ENCODE data around the gene PPP2R2B.

PPP2R2B gene

DNA sequence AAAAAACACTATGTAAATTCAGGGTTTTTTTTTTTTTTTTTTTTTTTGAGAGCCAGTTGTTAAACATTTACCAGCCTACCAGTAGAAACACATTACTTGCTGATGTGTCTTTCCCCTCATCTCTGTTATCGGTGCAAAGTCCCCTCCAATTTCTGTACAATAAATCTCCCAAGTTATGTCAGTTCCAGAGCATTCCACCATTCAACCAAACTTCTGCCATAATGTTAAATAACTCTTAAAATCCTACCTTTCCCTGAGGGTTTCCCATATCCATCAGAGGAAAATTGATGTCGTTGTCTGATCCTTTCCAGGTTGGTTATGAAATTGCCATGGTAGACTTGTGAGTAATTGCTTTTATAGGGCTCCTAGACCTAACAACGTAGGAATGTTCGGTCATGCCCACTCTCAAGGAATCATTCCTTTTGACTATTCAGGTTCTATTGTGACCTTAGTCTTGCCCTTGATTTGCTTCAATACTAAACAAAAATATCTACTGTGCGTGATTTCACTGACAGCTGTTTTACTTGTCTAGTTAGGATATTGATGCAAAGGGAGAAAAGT, 5.6 kb upstream of the PPP2R2B start:
- DNase-seq (ENCODE audit: low spot score): peak; percentile 26

DNA sequence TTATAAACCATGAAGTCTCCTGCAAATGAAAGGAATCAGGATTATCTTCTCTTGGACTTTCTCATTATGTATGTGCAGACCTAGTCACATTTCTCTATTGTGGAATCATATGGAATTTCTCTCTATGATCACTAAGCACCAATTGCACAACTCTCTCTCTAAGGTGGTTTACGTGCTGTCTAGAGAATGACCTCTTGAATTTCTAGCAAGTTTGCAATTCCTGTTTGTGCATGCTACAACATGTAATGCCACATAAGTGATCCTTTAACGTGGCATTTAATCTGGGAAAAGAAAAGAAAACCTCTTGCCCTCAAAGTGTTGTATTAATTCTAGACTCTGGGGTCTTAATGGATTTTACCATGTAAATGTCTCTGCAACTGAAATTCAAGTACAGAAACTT, 5.0 kb upstream of the PPP2R2B start:
- no peak for DNase-seq (ENCODE audit: low spot score)

DNA sequence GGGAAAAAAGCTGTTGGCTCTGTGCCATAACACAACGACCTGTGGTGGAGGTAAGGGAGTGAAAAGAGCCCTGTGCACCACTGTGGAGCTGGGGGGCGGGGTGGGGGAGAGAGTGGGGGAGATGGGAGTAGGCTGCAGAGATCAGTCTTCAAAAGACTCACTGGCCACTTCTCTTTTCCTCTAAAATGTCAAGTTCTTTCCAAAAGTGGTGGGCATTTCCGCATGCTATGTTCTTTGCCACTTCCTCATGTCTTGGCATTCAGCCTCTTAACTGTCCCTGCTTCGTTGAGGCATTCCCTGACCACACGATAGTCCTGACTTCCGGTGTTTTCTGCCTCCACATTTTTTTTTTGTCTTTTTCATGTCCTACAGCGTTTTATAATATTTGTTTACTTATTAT, 2.4 kb upstream of the PPP2R2B start:
- DNase-seq (ENCODE audit: low spot score): no peak

GRCh38 chr5:146877783-146878475, 628 bp downstream of the PPP2R2B start:
- DNase-seq (ENCODE audit: low spot score): peak; percentile 25

DNA sequence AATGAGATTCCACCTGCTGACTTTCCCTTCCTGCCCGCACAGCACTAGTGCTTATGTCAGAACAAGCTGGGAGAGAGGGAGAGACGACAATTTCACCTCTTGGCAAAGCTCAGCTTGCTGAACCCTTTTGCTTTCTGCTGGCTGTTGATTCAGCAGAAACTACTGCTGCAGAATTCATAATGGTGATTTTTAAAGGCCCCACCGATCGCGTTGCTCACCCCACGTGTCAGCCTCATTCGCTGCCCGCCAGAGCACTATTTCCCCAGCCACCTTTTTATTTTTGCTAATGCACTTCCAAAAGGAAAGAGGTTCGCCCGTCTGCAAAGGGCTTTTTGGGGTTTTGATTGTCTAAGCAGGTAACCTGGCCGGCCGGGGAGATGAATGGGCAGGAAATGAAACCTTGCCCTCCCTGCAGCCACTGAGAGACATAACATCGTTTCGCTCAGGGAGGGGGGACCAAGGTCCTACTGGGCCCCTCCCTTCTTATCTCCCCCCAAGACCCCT, 1.3 kb downstream of the PPP2R2B start:
- DNase-seq (ENCODE audit: low spot score): peak; percentile 4

DNA sequence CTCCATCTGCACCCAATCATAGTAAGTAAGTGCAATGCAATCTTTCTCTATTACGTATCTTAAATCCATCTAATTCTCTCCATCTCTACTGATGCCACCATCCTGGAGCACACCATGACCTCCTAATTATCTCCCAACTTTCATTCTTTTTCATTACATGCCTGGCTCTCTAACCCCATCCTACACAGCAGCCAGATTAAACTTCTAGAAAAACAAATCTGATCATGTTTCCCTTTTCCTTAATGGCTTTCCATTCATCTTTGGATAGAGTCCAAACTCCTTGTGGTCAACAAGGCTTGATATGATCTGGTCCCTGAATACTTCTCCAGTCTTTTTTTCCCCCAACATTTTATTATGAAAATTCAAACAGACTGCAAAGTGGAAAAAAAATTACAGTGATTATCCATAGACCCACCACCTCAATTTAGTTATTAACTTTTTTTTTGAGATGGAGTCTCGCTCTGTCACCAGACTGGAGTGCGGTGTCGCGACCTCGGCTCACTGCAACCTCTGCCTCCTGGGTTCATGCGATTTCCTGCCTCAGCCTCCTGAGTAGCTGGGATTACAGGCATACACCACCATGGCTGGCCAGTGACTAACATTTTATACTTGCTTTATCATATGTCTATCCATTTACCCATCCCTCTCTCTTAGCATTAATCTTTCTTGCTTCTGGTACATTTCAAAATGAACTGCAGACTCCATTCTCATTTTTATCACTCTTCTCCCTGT, 5.2 kb downstream of the PPP2R2B start:
- no peak for DNase-seq (ENCODE audit: low spot score)

DNA sequence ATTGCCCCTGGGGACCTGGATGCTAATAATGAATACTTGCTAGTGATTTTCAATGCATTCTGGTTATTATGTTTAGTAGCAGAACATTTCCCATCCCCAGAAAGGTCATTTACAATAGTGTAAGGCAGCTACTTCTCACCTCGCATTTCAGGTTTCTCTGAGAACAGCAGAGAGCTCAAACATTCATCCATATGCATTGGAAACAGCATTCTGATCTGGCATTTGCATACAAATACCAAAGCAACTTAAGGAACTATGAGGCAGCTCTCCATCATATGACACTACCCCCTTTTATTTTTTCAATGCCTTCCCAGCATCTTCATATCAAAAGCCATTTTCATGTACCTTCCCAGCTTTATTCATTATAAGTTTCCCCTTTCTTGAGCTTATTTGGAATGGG, 6.4 kb downstream of the PPP2R2B start:
- DNase-seq (ENCODE audit: low spot score): no peak

DNA sequence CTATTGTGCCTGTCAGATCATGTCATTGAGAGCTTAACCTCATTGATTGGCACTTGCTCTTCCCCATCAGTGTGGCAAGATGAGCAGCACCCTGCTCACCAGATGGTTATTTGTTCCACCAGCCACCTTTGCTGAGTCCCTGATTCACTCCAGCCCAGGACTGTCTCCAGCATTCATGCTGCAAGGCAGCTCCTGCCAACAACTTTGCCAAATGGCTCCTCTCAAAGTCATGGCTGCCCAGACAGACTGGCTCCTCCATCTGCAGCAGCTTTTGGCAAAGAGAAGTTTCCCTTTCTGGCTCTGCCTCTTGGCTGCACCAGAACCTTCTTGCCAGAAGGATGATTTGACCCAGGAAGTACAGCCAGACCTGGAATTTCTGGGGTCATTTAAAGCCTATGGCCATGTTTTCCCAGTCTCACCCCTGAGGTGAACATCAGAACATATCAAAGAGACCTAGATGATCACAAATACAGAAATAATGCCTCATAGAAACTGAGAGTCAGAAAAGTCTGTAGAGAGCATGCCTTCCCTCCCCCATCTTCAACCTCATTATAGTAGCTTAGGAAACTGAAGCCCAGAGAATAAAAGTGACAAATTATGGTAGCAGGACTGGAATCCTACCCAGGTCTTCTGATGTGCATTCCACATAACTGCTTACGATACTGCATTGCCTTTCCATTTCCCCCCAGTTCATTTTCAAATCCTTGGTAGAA, 10.4 kb downstream of the PPP2R2B start:
- no peak for DNase-seq (ENCODE audit: low spot score)

- no peak for DNase-seq (ENCODE audit: low spot score)
Measured at GRCh38 chr5:146866263-146866662, 12.3 kb downstream of the PPP2R2B start.

GRCh38 chr5:146862641-146863040, 15.9 kb downstream of the PPP2R2B start:
- no peak for DNase-seq (ENCODE audit: low spot score)

- DNase-seq (ENCODE audit: low spot score): peak; percentile 81
Measured at GRCh38 chr5:146860213-146860893, 18.2 kb downstream of the PPP2R2B start.

DNA sequence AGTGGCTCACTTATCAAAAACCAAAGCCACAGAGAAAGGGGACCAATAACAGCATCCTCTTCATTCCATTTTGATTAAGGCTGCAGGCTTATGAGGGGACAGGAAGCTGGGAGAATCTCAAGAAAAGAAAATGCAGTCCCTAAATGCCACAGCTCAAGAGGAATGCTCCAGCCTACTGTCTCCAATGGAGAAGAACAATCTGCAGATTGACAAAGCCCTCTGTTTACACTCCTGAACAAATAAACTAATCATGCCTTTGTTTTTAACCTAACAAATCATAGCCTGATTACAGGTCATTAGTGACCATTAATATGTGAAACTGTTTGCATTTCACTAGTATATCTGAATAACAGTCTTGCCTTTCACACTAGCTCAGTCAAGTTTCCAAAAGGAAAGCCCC, 26.5 kb downstream of the PPP2R2B start:
- DNase-seq (ENCODE audit: low spot score): no peak

GRCh38 chr5:146851133-146851532, 27.4 kb downstream of the PPP2R2B start:
- no peak for DNase-seq (ENCODE audit: low spot score)

DNA sequence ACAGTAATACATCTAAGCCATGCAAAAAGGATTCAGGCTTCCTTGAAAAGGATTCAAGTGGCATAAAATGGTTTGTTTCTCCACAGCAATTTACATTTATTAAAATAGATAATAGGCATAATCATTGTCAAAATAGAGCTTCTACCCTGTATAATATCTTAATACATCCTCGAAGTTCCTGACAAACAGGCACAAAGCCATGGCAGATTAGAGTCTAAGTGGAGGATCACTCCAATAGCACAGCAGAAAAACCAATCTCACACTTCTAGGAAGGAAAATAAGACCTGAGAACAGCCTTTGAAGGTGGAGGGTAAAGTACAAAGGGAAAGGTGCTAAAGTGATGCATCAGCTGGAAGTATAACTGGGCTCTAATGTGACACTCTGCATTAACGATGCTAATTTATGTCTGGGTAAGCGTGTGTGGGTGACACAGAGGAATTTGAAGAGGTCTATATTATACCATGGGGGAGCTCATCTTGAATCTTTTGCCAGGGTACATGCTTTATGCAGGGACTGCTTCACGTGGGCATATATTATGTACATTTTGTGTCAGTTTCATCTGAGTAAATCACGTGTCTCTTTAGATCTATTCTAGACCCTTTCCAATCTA, 28.8 kb downstream of the PPP2R2B start:
- no peak for DNase-seq (ENCODE audit: low spot score)

DNA sequence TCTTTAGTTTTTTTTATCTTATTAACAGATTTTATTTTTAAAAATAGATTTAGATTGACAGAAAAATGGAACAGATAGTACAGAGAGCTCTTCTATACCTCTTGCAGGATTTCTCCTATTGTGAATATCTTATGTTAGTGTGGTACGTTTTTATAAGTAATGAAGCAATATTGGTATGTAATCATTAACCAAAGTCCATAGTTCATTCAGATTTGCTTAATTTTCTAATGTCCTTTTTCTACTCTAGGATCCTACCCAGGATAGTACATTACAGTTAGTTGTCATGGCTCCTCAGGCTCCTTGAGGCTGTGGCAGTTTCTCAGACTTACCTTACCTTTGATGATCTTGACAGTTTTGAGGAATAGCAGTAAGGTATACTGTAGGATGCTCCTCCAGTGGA, 30.4 kb downstream of the PPP2R2B start:
- DNase-seq (ENCODE audit: low spot score): no peak

- DNase-seq (ENCODE audit: low spot score): no peak
Measured at GRCh38 chr5:146840016-146840415, 38.5 kb downstream of the PPP2R2B start.

- DNase-seq (ENCODE audit: low spot score): no peak
Measured at GRCh38 chr5:146836226-146836842, 42.2 kb downstream of the PPP2R2B start.

DNA sequence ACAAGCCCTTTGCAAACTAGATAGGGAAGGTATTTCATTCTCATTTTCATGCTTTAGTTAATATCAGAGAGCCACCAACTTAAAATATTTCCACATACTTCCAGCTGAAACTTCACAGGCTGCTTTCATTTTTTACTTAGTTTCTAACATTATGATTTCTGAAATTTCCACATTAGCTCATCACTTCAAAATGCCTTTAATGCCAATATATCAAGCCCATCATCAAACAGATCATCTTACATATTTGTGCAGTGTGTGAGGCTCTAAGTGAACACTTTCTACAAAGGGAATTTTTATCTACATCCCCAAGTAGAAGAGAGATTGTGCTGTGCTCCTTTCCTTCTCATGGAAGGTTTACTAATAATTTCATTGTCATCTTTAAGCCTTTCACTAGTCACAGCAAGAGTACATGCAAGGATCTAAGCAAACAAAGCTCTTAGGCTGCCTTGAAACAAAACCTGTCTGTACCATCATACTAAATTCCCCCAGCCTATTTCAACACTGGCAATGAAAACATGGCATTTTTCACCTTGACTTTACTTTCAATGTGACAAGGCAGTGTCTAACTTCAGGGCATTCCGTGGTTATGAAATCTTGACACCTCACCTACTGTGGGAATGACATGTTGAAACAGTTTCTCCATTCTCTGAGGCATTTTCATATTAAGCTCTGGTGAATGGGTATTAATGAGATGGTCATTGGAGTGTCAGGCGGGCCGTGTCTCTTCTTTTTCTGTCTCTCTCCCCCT, 45.4 kb downstream of the PPP2R2B start:
- DNase-seq (ENCODE audit: low spot score): no peak

DNA sequence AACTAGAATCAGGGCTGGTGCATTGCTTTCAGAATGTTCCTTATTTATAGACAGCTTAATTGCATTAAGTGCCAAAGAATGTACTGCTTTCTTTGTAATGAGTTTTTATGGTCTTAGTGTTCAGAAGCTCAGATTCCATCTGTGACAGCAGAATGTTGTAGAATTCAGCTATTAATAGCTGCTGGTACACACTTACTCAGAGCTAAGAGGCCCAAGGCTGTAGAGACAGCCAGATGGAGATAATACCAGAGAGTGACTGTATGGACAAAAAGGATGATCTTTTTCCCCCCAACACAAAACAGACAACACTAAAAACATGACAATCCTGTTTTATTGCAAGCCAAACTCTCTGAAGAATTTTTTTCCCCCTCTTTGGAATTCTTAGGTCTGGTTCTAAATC, 50.2 kb downstream of the PPP2R2B start:
- DNase-seq (ENCODE audit: low spot score): no peak

GRCh38 chr5:146827901-146828300, 50.7 kb downstream of the PPP2R2B start:
- no peak for DNase-seq (ENCODE audit: low spot score)

All from kidney tubule cell (primary cell).